COR-L47 (cell line): ENCODE measurements around the gene TUBB2B.
"Not testable (repeated sequence)": the region's sequence is repeated elsewhere in the genome, so short reads cannot be mapped to it uniquely, and the experiment has no call there.

Experiments
- DNase-seq: peaks from one replicate; lab custom pipeline; 2025; lab: John Stamatoyannopoulos, UW

TUBB2B gene

GRCh38 chr6:3209114-3210023 lies 18.1 kb downstream of the TUBB2B start:
- peak; percentile 61 for DNase-seq

GRCh38 chr6:3208775-3209113 lies 18.7 kb downstream of the TUBB2B start:
- DNase-seq = no peak

DNA sequence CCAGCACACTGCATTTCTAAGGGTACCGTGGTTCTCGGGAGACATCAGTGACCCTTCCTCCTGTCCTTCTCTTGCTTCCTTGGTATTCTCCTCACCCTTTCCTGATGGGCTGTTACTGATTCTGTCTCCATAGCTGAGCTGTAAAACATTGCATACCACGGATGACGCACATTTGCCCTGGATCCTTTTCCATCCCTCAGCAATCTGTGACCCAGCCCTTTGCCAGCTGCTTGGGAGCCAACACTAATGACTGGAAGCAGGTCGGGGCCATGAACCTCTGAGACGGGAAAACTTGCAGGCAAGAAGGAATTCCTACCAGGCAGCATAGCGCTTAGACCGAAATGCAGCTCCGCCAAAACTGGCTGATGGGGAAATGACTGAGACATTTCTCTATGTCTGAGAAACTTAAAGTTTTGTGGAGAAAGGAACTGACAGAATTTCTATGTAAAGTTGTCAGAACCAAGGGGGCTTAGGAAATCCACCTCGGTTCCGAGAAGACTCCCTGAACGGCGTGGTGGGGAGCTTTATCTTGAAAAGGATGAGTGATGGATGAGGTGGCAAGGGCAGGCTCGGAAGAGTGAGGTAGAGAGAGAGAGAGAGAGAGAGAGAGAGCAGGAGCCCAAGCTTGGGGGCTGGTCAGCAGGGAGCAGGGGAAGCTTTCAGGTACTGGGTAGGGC lies 19.2 kb downstream of the TUBB2B start:
- no peak for DNase-seq

- no peak for DNase-seq
Observed at GRCh38 chr6:3206339-3207015, 21.0 kb downstream of the TUBB2B start.

DNA sequence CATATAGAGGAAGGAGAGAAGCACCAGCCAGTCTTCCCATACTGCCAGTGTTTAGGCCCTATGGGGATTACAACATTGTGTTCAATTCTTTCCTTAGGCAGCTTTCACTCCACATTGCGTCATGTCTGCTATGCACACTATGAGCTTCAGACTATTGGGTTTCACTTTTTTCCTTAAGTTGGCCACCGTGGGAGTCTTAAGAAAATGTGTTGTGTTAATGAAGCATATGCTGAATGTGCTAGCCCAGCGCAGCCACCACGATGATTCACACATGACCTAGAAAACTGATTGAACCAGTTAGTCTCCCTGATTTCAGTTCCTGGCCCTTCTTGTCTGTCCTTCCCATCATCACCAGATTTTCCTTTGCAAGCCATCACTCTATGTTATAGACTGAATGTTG lies 21.5 kb downstream of the TUBB2B start:
- DNase-seq = no peak

DNA sequence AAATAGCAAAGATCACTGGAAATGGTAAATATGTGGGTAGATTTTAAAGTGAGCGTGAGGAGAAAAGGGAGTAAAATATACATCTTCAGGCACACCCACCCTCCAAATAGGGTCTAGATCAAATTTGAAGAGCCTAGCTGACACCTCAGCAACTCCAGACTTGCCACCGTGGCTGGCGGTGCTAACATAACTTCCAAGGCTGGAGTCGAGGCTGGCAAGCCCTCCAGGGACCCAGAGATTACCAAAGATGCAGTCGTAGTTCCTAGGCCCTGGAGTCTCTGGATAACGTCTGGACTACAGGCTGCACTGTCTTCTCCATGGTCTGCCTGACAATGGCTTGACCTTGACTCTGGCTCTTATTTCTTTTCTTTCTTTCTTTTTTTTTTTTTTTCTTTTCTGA lies 22.5 kb downstream of the TUBB2B start:
- no peak for DNase-seq

DNA sequence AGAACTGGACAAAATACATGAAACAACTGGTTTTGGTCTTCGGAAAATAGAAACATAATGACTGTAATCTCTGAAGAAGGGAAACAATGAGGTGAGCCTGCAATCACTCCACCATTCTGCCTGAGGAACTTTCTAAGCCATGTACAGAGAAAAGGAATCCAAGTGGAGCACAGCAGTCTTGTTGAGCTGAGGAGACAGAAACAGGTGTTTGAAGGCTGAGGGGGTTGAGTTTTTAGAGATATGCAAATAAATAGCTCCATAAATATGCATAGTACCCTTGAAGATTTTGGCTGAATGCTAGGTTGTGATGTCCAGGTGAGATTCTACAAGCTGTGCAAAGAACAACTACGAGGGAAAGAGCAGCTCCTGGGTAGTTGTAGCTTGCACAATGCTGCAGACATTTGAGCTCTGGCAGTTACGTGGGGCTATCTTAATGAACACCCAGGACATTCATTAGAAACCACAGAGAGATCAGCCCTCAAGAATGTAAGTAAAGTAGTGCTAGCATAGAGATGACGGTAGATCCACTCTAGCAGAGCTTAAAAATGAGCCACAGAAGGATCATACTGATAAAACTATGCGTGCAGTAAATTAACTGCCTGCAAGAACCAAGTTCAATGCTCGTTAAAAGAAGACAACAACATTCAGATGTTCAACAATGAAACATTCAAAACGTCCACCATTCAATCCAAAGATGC lies 24.3 kb downstream of the TUBB2B start:
- DNase-seq = no peak

DNA sequence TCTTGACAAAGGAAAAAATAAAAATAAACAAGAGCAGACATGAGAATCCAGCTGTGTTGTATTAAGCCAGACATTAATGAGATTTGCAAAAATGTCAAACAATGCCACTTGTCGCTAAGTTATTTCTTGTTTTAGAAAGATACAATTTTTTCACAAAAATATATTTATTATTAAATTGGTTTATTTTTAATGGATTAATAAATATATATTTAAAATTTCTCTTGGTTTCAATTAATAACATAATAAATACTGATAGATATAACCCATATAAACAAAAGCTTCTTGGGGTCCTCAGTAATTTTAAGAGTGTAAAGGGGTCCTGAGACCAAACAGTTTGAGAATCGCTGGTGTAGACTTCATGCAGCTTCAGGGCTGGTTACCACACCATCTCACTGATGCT lies 26.1 kb downstream of the TUBB2B start:
- no peak for DNase-seq

GRCh38 chr6:3200682-3201081 lies 26.8 kb downstream of the TUBB2B start:
- no peak for DNase-seq

DNA sequence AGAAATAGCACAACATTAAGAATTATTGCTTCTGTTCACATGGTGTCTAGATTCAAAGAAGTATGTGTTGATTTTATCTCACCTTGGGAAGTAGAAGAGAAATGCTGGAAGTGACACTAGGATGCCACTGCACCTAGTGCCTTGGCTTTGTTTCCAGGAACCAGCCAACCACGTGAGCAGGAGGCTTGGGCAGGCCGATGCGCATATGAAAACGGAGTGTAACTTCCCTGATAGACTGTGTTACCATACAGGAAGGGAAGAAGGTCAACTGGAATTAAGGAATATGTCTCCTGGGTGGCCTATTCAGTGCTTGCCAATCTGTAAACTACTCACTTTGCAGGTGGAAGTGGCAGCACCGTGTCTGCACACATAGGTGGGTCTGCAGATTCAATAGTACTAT lies 28.1 kb downstream of the TUBB2B start:
- DNase-seq = no peak

GRCh38 chr6:3197734-3198133 lies 29.7 kb downstream of the TUBB2B start:
- not testable (repeated sequence) for DNase-seq

- DNase-seq = no peak
Observed at GRCh38 chr6:3196770-3197169, 30.7 kb downstream of the TUBB2B start.

DNA sequence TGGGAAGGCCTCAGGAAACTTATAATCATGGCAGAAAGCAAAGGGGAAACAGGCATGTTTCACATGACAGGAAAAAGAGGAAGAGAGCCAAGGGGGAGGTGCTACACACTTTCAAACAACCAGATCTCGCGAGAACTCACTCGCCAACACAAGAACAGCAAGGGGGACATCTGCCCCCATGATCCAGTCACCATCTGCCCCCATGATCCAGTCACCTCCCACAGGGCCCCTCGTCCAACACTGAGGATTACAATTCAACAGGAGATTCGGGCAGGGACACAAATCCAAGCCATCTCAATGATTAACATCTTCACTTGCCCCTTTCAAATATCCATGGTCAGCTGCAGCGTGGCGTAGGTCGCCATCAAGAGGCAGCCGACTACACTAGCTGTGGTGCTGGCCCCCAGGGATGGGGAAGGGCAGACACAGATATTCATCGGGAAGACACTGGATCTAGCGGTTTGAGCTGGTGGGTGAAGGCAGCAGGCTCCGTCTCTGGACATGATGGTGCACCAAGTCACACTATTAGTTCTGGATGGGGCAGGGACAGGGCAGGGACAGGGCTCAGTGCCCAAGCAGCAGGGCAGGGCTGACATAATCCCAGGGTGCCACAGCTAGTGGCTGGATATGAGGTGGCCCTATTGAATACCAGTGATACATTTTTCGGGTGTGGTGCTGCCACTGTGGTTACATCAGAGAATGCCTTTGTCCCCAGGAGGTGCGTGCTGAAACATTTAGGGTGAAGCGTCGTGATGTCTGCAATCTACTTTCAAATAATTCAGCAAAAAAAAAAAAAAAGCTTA lies 31.6 kb downstream of the TUBB2B start:
- DNase-seq = no peak

GRCh38 chr6:3195420-3195694 lies 32.1 kb downstream of the TUBB2B start:
- no peak for DNase-seq

DNA sequence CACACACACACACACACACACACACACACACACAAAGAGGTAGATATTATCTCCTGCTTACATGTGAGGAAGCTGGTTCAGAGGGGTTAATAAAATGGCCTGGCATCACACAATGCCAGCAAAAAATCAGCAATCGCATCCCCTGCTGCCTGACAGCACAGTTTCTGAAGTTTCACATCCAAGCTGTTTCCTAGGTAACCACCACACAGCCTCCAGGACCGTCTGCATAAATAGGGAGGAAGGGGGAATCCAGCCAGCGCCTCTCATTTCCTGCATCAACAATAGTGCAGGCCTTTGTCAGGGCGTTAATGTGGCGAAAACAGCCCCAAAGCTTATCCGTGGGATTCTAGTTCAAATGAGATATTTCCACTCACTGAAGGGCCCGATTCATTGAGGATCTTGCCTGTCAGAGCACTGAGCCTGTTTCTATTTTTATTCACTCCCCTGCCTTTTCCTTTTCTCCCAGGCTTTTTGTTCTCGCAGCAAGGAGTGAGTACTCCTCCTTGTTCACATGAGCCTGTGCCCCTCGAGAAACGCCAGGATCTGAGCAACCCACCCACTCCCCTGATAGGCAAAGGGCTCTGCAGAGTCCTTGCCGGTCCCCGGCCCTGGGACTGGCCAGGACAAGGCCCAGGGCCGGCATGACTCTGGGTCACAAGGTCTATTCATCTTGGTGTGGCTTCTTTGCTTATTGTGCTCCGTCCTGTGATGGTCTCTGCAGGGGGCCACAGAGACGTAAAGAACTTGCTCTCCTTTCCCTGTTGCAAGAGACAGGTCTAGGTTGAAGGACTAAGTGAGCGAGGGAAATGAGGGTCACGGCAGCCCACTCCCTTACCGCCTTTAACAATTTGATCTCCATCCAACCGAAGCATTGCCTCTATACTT lies 32.7 kb downstream of the TUBB2B start:
- peak; percentile 78 for DNase-seq

GRCh38 chr6:3193102-3193849 lies 34.2 kb downstream of the TUBB2B start:
- no peak for DNase-seq

DNA sequence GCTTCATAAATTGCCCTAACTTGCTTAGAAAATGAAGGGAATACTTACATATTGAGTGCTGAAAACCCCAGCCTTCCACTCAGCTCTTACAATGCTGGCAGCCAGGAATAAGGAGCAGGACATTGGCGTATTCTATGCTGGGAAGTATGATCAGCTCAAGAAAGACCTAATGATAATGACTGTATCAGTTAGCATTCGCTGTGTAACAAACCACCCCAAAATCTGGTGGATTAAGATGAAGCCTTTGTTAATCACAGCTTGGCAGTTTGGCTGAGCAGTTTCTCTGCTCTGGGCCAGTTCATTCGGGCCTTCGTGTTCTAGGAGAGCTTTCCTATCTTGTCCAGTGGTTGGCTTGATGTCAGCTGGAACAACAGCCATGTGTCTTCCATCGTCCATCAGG lies 36.7 kb downstream of the TUBB2B start:
- DNase-seq = no peak

- DNase-seq = no peak
Observed at GRCh38 chr6:3190056-3190455, 37.4 kb downstream of the TUBB2B start.

DNA sequence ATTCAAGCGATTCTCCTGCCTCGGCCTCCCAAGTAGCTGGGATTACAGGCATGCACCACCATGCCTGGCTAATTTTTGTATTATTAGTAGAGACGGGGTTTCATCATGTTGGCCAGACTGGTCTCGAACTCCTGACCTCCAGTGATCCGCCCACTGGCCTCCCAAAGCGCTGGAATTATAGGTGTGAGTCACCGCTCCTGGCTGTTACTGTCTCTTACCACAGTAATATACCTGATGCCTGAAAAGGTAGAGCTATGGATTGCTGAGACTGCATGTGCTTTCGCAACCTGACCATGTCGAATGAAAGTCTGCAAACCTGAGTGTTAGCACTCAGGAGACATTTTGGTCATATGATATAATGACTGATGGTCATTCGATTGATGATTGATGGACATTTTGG lies 38.3 kb downstream of the TUBB2B start:
- not testable (repeated sequence) for DNase-seq

GRCh38 chr6:3188262-3188661 lies 39.2 kb downstream of the TUBB2B start:
- DNase-seq = no peak
